ENCODE results near the gene ANXA1.

The ANXA1 gene

DNA sequence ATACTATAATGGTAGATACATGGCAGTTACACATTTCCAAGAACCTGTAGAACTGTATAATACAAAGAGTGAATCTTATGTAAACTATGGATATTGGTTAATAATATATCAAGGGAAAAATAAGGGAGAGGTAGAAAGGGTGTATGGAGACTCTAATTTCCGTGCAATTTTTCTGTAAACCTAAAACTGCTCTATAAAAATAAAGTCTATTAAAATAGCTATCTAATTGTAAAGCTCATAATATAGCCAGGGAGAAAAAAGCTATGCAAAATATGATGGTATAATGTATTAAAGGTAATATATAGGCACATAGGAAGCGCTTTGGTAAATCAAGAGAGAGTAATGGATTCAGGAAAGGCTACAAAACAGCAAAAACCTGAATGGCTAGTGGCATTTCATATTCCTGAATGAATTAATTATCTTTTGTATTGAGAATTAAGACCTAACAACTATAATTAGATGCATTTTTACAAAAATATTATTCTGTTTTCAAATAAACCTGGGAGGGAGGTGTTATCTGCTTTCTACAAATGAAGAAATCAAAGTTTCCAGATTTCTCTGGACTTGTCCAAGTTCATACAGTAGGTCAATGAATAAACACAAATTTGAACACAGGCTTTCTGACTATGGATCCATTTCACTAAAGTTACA, 22.8 kb downstream of the ANXA1 start:
- TF ChIP-seq CTCF (IDR thresholded peaks at IDR 0.05; ENCODE audit: insufficient read depth, missing control alignments) = no peak
- DNase-seq (ENCODE audit: insufficient read length, low spot score) (no peak), FAIRE-seq (no peak)

- FAIRE-seq (no peak), DNase-seq (ENCODE audit: insufficient read length, low spot score) (no peak)
- no peak for TF ChIP-seq CTCF (IDR thresholded peaks at IDR 0.05; ENCODE audit: insufficient read depth, missing control alignments)
These were observed 24.8 kb downstream of the ANXA1 start for GRCh38 chr9:73176450-73176875.

GRCh38 chr9:73178044-73178443, 26.4 kb downstream of the ANXA1 start:
- no peak for TF ChIP-seq CTCF (IDR thresholded peaks at IDR 0.05; ENCODE audit: insufficient read depth, missing control alignments)
- no peak for DNase-seq (ENCODE audit: insufficient read length, low spot score)
- no peak for FAIRE-seq

GRCh38 chr9:73179589-73179988, 27.9 kb downstream of the ANXA1 start:
- no peak for TF ChIP-seq CTCF (IDR thresholded peaks at IDR 0.05; ENCODE audit: insufficient read depth, missing control alignments)
- FAIRE-seq (no peak), DNase-seq (ENCODE audit: insufficient read length, low spot score) (no peak)

GRCh38 chr9:73180403-73180802, 28.7 kb downstream of the ANXA1 start:
- no peak for DNase-seq (ENCODE audit: insufficient read length, low spot score)
- TF ChIP-seq CTCF (IDR thresholded peaks at IDR 0.05; ENCODE audit: insufficient read depth, missing control alignments) = no peak
- no peak for FAIRE-seq

DNA sequence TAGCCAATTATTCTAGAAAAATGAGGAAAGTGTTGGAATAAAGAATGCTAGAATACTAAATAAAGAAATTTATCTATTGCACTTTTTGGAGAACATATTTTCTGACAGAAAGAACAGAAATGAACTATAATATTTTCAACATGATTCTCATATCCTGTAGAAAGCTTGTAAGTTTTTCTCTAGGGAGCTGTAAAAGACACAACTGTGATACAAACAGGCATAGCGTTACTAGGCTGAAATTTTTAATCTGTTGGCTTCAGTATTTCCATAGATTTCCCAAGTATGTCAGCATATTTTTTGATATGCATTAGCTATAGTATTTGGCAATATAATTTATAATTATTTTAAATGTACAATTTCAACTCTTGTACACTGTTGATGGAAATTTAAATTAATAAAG, 31.3 kb downstream of the ANXA1 start:
- no peak for TF ChIP-seq CTCF (IDR thresholded peaks at IDR 0.05; ENCODE audit: insufficient read depth, missing control alignments)
- FAIRE-seq (no peak), DNase-seq (ENCODE audit: insufficient read length, low spot score) (no peak)

GRCh38 chr9:73183428-73183827, 31.8 kb downstream of the ANXA1 start:
- TF ChIP-seq CTCF (IDR thresholded peaks at IDR 0.05; ENCODE audit: insufficient read depth, missing control alignments) = no peak
- DNase-seq (ENCODE audit: insufficient read length, low spot score) (no peak), FAIRE-seq (no peak)
